HCT116 (cell line): ENCODE measurements around the gene NINJ1.

Experiments used
- EZH2 ChIP-seq: fragments of 200-600 bp; sonication (generic); IDR thresholded peaks from 2 replicates; pipeline ENCODE4 v1.6.1; 2017; ENCODE audit warnings: antibody characterized with exemption, mixed run types
- EZH2phosphoT487 ChIP-seq: fragments of 200-600 bp; IDR thresholded peaks from 2 replicates; pipeline ENCODE4 v1.6.1; 2018; ENCODE audit warnings: antibody characterized with exemption, borderline replicate concordance
- POLR2AphosphoS5 ChIP-seq: IDR thresholded peaks from 2 replicates; pipeline ENCODE4 v1.6.1; 2011; ENCODE audit warnings: mild to moderate bottlenecking, low read depth, low read length, moderate library complexity
- SP1 ChIP-seq: IDR thresholded peaks from 2 replicates; pipeline ENCODE4 v1.6.1; 2012; ENCODE audit warnings: low read depth
- TF ChIP-seq, protein P1 (sequence below), 3 experiments: fragments of 200-600 bp in 1 of 3; sonication (generic) in 1 of 3; IDR thresholded peaks in 2 of 3; conservative IDR thresholded peaks in 1 of 3; 2 replicates each; pipeline ENCODE4 v1.5.1; 2012 to 2017; ENCODE audit warnings: low read depth in 2 of 3, low read length in 2 of 3, antibody characterized with exemption in 1 of 3, borderline replicate concordance in 1 of 3, control low read depth in 1 of 3, mild to moderate bottlenecking in 1 of 3, mixed read lengths in 1 of 3, mixed run types in 1 of 3, moderate library complexity in 1 of 3; ENCODE audit not compliant: insufficient read depth in 1 of 3
- TF ChIP-seq, protein P2 (sequence below): IDR thresholded peaks from 2 replicates; pipeline ENCODE4 v1.6.1; 2012
- TF ChIP-seq, protein P3 (sequence below): IDR thresholded peaks from 2 replicates; pipeline ENCODE4 v1.6.1; 2012

DNA sequence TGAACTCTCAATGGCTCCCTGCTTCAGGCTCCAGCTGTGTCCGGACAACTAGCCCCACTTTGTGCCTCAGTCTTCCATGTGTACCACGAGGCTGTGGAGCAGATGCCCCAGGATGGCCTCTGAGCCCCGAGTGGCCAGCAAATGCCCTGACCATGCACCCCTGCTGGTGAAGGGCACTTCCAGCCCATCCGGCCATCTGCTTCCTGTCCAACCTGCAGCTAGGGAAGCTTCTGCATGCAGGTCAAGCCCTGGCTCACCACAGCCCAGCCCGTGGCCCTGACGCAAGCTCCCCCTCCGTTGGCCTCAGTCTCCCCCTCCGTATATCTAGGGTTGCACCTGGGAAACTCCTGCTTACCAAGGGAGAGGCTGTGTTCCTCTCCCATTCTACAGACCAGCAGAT, 4.8 kb downstream of the NINJ1 start:
- TF ChIP-seq POLR2AphosphoS5 = no peak
- TF ChIP-seq, protein P1, sequence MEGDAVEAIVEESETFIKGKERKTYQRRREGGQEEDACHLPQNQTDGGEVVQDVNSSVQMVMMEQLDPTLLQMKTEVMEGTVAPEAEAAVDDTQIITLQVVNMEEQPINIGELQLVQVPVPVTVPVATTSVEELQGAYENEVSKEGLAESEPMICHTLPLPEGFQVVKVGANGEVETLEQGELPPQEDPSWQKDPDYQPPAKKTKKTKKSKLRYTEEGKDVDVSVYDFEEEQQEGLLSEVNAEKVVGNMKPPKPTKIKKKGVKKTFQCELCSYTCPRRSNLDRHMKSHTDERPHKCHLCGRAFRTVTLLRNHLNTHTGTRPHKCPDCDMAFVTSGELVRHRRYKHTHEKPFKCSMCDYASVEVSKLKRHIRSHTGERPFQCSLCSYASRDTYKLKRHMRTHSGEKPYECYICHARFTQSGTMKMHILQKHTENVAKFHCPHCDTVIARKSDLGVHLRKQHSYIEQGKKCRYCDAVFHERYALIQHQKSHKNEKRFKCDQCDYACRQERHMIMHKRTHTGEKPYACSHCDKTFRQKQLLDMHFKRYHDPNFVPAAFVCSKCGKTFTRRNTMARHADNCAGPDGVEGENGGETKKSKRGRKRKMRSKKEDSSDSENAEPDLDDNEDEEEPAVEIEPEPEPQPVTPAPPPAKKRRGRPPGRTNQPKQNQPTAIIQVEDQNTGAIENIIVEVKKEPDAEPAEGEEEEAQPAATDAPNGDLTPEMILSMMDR (IDR thresholded peaks at IDR 0.05 in 2 of 3, conservative IDR thresholded peaks at IDR 0.05 in 1 of 3; ENCODE audit: borderline replicate concordance in 1 of 3, insufficient read depth in 1 of 3, low read depth in 2 of 3, low read length in 2 of 3) = no peak
- TF ChIP-seq, protein P2, sequence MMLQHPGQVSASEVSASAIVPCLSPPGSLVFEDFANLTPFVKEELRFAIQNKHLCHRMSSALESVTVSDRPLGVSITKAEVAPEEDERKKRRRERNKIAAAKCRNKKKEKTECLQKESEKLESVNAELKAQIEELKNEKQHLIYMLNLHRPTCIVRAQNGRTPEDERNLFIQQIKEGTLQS = no peak
- no peak for TF ChIP-seq EZH2
- no peak for TF ChIP-seq EZH2phosphoT487
- TF ChIP-seq, protein P3, sequence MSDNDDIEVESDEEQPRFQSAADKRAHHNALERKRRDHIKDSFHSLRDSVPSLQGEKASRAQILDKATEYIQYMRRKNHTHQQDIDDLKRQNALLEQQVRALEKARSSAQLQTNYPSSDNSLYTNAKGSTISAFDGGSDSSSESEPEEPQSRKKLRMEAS = no peak
- no peak for TF ChIP-seq SP1
